Motor neuron (in vitro differentiated cells): ENCODE data around the gene CELF2. TPM values are rescaled to one million over a fixed set of nuclear protein-coding genes. Genes with fewer than 3 reads are reported as not detected.

Experiments used
- ATAC-seq, 8 experiments: fragments of 200-7000 bp; cut with Tn5 transposase; replicated peaks in 6 of 8; 2 replicates each; pipeline ENCODE4 v1.8.0; 2021; ENCODE audit warnings: mild to moderate bottlenecking in 8 of 8, moderate library complexity in 8 of 8
- H3K27ac ChIP-seq, 2 donors: fragments of 250-450 bp; sonication (Bioruptor Pico); 2 replicates each; pipeline ENCODE4 v1.9.0; 2021; ENCODE audit warnings: antibody characterized with exemption in 2 of 2, mild to moderate bottlenecking in 2 of 2, moderate library complexity in 1 of 2
- H3K4me1 ChIP-seq, 2 donors: fragments of 250-450 bp; sonication (Bioruptor Pico); replicated peaks in 1 of 2; 2 replicates each; pipeline ENCODE4 v1.6.1; 2021; ENCODE audit warnings: antibody characterized with exemption in 2 of 2, mild to moderate bottlenecking in 2 of 2, moderate library complexity in 1 of 2
- H3K4me3 ChIP-seq, 5 donors: fragments of 250-450 bp; sonication (Bioruptor Pico); 2 replicates each; pipeline ENCODE4 v1.9.0; 2021; ENCODE audit warnings: antibody characterized with exemption in 5 of 5, mild to moderate bottlenecking in 5 of 5, moderate library complexity in 4 of 5
- WGBS, 10 experiments: fragments of 450-650 bp; shearing (Covaris generic); methylation state at CpG; one replicate each; pipeline ENCODE4 v1.0.0; 2022; 5-methylcytosine and 5-hydroxymethylcytosine counted together
- in situ Hi-C, 9 experiments: fragments of 400-800 bp; cut with MboI; loops; one replicate each; pipeline ENCODE4 v1.15.0; 2021; ENCODE audit warnings: low sequenced_read_pairs in 9 of 9, low pct_unique_long_range_greater_than_20kb in 2 of 9; ENCODE audit not compliant: unreplicated experiment in 9 of 9
- total RNA-seq, 8 experiments: library from RNA; unstranded; fragments of 300-600 nt; gene quantifications; 2 replicates each; pipeline versions ENCODE4 v1.2.3 to v1.2.4, GENCODE V29; 2022

CELF2 gene
- total RNA-seq, 8 experiments from 2014 or later: 10.4 to 60.9 (median 15.6) TPM

DNA sequence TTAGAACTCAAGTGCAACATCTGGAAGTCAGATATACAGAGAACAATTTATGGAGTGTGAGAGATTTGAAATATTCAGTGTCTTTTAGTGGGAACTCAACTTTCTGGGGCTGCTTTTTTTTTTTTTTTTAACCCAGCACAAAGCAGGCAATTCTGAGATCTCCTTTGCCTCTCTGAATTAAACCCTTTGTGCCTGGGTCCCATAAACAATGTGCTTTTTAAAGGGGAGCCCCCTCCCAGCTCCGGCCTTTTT, 146.8 kb downstream of the CELF2 start:
- ATAC-seq: no peak
- H3K4me1 ChIP-seq: peaks cover 22 to 27% of the 10 kb centered on the region in 2 donors
- in situ Hi-C loops: no loop called here
- 0% methylated on average over 1 of the region's 1 CpG; no CpG with 5 or more reads in 3 of the 10 experiments for WGBS, 10 experiments
- H3K27ac ChIP-seq: peak overlapping the region in 1 of 2 donors; percentile 69
- peak overlapping the region; percentile 49 to 73 (median 55) for H3K4me3 ChIP-seq

DNA sequence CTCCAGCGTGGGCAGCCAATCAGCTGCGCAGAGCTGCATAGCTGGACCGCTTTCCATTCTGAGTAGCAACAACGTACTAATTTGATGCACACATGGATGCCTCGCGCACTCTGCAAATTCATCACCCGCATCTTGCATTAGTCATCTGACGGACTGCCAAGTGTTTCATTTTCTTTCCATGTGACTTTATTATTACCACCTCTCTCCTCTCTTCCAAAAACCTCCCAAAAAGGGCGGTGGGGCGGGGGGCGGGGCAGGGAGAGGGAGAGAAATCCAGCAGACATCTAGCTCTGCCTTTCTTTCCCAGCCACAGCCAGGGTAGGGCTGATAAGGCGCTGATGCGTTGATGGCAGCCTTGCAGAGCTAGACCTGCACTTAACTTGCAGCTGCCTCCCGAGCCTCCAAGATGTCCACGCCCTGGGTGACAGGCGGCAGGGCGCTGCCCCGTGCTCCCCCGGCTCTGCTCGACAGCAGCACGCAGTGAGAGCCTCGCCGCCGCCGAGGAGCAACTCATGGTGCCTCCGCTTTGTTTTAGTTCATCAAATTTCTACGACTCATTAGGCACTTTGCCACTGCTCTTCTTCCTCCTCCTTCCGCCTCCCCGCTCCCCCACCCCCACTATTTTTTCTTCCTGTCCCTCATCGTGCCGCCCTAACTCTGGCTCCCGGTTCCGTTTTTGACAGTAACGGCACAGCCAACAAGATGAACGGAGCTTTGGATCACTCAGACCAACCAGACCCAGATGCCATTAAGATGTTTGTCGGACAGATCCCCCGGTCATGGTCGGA, 147.3 kb downstream of the CELF2 start:
- in situ Hi-C loops: no loop called here
- peaks cover 22 to 27% of the 10 kb centered on the region in 2 donors for H3K4me1 ChIP-seq
- H3K4me3 ChIP-seq: peak overlapping the region; percentile 49 to 73 (median 55)
- 0 to 20% (median 2%) methylated on average over 1 to 10 of the region's 38 CpGs; no CpG with 5 or more reads in 3 of the 10 experiments for WGBS, 10 experiments
- H3K27ac ChIP-seq: peak overlapping the region; percentile 30 to 75
- peak; percentile 55 to 76 (median 60) for ATAC-seq

DNA sequence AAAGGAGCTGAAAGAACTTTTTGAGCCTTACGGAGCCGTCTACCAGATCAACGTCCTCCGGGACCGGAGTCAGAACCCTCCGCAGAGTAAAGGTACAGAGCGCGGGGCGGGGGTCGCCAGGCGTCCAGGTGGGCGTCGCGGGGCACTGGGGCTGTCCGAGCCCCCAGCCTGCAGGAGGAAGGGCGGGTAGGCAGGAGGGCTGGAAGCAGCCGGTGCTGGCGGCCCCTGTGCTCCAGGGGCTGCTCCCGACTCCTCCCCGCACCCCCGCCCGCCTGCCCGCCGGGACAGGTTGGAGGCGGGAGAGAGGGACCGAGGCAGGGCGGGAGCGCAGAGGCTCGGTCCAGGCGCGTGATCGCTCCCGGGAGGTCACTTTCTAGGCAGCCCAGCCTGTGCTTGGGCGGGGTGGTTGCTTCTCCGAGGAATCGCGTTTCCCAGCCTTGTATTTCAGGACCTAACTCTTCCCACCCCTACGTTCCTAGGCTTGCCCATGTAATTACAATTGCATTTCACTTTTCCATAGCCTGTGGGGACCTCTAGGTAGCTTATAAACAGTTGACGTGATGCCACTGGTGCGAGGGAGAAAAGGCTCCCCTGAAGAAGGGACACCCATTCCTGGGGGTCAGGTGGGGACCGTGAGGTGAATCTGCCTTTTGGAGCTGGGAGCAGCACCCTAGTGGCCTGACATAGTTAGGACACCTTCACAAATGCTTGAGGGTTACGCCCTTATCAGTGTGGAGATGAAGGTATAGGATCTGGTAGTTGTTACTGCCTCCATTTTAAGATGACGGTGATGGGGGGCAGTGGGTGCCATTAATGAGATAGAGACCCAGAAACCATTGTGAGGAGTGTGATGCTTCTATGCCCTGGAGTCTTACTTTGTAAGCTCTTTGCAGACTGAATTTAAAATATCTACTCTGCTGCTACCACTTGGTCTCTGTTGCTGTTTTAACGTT, 148.2 kb downstream of the CELF2 start:
- Histone ChIP-seq H3K4me1 (peaks cover 22 to 27% of the 10 kb centered on the region in 2 donors), H3K4me3 (peak overlapping the region; percentile 49 to 73 (median 55)), H3K27ac (peak overlapping the region; percentile 30 to 75)
- 5 to 50% (median 24%) methylated on average over 1 to 14 of the region's 44 CpGs; no CpG with 5 or more reads in 1 of the 10 experiments for WGBS, 10 experiments
- in situ Hi-C loops: no loop called here
- peak; percentile 71 to 91 (median 88) for ATAC-seq

DNA sequence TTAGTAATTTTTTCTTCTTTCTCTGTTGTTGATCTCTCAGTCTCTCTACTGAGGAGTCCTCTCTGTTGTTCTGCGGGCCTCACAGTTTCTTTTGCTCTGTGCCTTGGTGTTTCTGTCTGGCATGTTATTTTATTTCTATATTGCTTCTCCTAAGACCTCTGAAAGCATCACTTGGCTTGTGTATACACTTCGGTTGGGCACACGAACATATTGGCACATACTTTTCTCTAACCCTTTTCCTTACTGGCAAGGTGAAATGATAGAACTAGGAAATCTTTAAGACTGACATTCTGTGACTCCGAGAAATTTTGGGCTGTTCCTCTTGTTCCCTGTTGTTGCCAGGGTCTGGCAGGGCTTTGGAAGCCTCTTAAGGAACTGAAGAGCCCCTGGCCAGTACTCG, 148.9 kb downstream of the CELF2 start:
- no peak for ATAC-seq
- 40 to 86% (median 73%) methylated on average over 1 to 5 of the region's 5 CpGs for WGBS, 10 experiments
- Histone ChIP-seq H3K27ac (peak overlapping the region in 1 of 2 donors; percentile 75), H3K4me3 (peak overlapping the region; percentile 49 to 73 (median 55)), H3K4me1 (peaks cover 22 to 27% of the 10 kb centered on the region in 2 donors)
- in situ Hi-C loops: no loop called here

DNA sequence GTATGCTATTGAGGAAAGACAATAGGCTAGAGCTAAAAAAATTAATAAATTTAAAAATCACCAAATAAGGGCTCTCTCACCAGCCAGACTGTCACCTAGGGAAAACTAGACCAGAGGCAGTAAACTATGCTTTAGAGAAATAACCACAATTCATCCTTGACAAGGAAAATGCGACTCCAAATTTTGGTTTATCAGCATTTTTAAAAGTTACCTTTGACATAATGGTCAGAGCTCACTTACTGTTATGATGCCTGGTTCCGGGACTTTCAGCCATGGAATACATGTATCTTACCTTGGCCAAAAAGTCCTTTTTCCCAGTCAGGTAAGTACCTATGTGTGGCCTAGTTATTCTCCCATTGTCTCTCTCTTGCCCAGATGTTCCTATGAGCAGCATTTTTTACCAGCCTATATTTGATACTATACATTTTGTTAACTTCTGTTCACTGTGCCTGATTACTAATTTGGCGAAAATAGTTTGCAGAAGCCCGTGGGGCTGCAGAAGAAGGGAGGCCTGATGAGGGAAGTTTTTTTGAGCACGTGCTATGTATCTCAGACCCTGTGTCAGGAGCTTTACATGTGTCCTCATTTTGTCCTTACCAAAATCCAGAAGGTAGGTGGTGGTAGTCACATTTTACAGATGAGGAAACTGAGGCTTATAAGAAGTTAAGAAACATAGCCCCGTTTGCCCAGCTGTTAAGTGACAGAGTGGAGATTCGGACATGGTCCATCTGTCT, 149.7 kb downstream of the CELF2 start:
- 55 to 100% (median 91%) methylated on average over 2 to 7 of the region's 7 CpGs for WGBS, 10 experiments
- Histone ChIP-seq H3K4me3 (peak overlapping the region in 1 of 5 donors; percentile 56), H3K4me1 (peaks cover 22 to 27% of the 10 kb centered on the region in 2 donors), H3K27ac (no peak overlapping the region)
- in situ Hi-C loops: no loop called here
- ATAC-seq: no peak

DNA sequence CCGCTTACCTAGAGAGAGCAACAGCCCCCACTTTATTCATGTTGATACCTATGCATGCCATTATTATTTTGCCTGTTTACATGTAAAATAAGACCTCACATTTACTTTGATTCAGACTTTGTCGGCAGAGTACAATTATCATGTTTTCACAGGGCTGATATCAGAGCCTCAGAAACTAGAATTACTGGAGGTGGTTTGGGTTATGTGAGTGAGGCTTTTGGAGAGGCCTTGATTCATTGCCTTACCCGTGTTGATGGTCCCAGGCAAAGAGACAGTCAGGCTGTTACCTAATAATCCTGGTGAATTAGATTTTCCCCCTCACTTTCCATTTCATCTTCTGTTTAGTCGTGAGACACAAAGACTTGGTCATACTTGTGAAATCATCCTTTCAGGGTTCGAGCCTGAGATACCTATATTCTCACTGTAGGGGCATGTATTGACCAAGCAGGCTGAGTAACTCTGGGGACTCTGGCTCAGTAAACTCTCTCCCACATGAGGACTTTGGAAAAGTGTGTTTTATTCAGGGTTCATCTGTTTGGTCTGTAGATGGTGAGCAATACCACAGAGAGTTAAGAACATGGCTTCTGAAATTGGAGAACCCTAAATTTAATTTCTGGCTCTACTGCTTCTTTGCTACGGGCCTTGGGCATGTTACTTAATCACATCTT, 150.9 kb downstream of the CELF2 start:
- no peak for ATAC-seq
- Histone ChIP-seq H3K4me1 (peaks cover 16 to 21% of the 10 kb centered on the region in 2 donors), H3K27ac (no peak overlapping the region), H3K4me3 (no peak overlapping the region)
- in situ Hi-C loops: no loop called here
- WGBS, 10 experiments: 59 to 100% (median 88%) methylated on average over 1 to 5 of the region's 6 CpGs; no CpG with 5 or more reads in 1 of the 10 experiments

DNA sequence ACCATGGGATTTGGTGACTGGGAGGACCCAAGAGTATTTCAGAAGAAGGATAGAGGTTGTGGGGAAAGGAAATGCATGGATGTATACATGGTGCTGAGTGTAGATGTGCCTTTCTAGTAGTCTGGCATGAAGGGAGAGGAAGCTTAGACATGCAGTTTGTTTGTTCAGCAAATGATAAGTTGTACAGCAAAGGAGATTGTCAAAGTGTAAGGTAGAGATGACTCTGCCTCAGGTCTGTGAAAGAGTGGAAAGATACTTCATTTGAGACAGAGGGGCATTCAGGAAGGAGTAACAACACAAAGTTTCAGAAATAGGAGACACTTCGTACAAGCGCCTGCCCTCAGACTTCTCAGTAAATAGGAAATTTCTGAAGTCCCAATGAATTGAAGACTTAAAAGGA, 152.3 kb downstream of the CELF2 start:
- H3K4me3 ChIP-seq: no peak overlapping the region
- no peak for ATAC-seq
- H3K4me1 ChIP-seq: peaks cover 9 to 11% of the 10 kb centered on the region in 2 donors
- in situ Hi-C loops: no loop called here
- no peak overlapping the region for H3K27ac ChIP-seq
- 89 to 100% (median 93%) methylated on average over 2 of the region's 2 CpGs; no CpG with 5 or more reads in 2 of the 10 experiments for WGBS, 10 experiments

DNA sequence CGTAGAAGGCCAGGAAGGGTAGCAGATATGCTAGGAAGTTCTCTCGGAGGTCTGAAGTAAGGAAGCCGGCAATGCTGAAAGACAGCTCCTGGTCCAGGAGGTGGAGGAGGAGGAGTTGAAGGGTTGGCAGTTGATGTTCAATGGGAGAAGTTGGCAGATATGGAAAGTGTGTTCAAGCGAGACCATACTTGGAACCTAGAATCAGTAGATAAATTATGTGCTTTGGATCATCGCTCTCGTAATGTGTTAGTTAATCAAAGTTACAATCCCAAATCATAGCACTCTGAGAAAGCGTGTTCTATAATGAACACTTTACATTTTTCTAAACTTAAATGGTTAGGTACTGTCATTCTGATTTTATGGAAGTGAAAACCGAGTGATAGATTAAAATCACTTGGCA, 152.9 kb downstream of the CELF2 start:
- no peak overlapping the region for H3K4me3 ChIP-seq
- WGBS, 10 experiments: 66 to 100% (median 94%) methylated on average over 4 to 8 of the region's 8 CpGs

DNA sequence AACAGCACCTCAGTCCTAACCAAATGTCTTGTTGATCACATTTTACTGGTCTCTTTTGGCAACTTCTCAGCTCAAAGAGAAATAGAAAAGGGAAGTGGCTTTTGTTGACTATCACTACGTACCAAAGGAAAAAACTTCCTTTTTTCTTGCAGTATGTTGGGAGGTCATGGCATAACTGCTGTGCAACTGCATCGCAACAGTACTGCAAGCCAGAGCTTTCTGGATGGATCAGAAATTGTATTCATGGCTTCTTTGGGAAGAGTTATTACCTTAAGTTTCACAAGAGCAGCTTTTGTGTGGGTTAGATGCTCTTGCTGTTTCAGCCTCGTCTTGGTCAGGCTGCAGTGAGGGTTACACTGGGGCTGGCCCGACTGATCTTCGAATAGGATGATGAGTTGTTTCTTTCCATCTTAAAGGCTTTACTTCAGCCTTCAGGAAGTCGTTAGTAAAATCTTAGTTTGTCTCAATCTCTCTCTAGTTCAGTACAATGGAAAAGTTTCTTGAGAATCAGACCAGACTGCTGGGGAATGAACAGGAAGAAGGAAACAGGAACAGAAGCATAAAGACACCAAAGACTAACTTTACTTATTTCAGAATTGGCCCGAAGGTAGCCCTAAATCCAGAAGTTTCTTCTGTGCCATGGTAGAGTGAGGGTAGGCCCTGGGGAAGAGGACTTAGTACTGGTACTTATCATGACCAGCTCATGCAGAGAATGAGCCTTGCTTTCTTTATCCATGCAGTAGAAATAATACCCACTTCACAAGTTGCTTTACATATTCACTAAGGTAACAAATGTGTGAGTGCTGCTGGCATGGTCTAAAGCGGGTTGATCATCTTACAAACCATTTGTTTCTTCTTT, 153.6 kb downstream of the CELF2 start:
- ATAC-seq: peak in 1 of 8 experiments; percentile 27
- Histone ChIP-seq H3K4me3 (no peak overlapping the region), H3K27ac (no peak overlapping the region), H3K4me1 (peaks cover 6 to 8% of the 10 kb centered on the region in 2 donors)
- in situ Hi-C loops: no loop called here
- WGBS, 10 experiments: 35 to 93% (median 73%) methylated on average over 2 to 7 of the region's 8 CpGs; no CpG with 5 or more reads in 1 of the 10 experiments

More for the DNA sequence above, 152.9 kb downstream of the CELF2 start:
- ATAC-seq: no peak
- H3K4me1 ChIP-seq: peaks cover 9 to 11% of the 10 kb centered on the region in 2 donors
- in situ Hi-C loops: no loop called here
- H3K27ac ChIP-seq: no peak overlapping the region

DNA sequence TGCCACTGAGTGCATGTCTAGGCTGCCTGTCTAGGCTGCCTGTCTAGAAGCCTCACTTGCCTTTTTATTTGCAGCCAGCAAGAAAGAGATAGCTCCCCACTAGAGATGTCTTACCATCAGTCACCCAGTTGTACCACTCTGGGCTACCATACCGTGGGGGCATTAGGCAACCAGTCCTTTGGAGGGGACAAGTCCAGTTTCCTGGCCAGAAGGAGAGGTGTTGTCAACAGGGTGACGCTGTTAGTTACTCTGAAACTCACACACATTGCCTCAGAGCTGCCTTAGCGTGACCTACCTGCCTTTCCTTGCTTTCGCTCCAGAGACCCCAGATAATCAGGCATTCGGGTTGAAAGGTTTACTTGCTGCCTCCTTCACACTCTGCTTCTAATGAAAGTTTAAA, 155.4 kb downstream of the CELF2 start:
- Histone ChIP-seq H3K4me3 (no peak overlapping the region), H3K4me1 (no peaks in the 10 kb centered on the region), H3K27ac (no peak overlapping the region)
- in situ Hi-C loops: no loop called here
- no peak for ATAC-seq
- WGBS, 10 experiments: 58 to 100% (median 100%) methylated on average over 1 to 5 of the region's 5 CpGs; no CpG with 5 or more reads in 1 of the 10 experiments

DNA sequence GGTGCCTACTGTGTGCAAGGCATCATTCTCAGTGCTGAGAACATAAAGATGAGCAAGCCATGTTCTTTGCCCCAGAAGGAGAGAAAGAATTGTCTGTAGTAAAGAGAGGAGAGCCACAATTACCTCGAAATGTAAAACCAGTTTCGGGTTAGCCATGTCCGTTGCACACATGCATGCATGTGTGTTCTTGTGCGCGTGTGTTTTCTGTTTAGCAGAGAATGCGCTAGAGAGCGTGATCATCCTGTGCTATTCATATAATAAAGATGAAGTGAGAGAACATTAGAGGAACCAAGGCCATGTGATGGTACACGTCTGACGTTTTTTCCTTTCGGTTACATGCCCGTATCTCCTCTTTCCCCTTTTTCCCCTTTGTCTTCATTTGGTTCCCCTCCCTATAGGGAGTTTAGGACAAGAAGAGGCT, 158.2 kb downstream of the CELF2 start:
- no peak overlapping the region for H3K4me3 ChIP-seq
- 80 to 100% (median 98%) methylated on average over 2 to 8 of the region's 11 CpGs; no CpG with 5 or more reads in 2 of the 10 experiments for WGBS, 10 experiments
- peaks cover 0 to 3% of the 10 kb centered on the region in 2 donors for H3K4me1 ChIP-seq
- no peak overlapping the region for H3K27ac ChIP-seq
- in situ Hi-C loops: no loop called here
- ATAC-seq: no peak
